Prostate gland (tissue), 1 donor: ENCODE data around the gene SERTAD1.

Experiments
- POLR2A ChIP-seq: fragments of 450-650 bp; IDR thresholded peaks from one replicate; pipeline ENCODE4 v1.6.1; 2016; ENCODE audit warnings: antibody characterized with exemption, mild to moderate bottlenecking
- POLR2AphosphoS5 ChIP-seq: sonication (generic); formaldehyde crosslinking; IDR thresholded peaks from one replicate; pipeline ENCODE4 v1.6.1; 2017; ENCODE audit warnings: antibody characterized with exemption

DNA sequence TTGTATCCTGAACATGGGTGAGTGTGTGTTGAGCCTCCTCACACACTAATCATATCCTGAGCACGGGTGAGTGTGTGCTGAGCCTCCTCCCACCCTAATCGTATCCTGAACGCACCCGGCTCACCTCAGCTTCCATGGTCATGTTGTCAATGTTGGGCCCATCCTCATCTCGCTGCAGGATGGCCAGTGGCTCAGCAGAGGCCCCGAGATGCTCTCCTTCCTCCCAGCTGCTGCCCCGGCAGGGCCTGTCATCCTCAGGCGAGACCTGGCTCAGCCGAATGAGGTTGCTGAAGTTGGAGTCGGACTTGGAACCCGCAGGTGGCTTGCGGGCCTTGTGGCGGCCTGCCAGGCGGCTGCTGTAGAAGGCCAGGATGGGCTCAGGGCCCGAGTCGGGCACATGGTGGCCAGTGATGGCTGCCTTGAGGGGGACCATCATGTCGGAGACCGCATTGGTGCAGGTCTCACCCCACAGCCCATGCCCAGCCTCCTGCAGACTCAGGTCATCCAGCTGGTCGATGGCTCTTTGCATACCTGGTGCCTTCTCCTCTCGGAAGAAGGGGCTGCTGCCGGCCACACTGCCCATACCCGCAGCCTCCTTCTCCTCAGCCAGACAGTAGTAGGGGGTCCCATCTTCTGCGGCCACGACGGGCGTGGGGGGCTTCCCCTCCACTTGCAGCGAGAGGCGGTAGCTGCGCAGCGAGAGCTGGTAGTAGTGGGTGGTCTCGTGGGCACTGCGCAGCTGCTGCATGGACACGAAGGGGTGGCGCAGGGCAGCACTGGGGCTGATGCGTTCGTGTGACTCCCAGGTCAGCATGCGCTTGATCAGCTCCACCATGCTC lies 45.4 kb downstream of the SERTAD1 start:
- no peak for TF ChIP-seq POLR2A
- TF ChIP-seq POLR2AphosphoS5: no peak
